Stimulated activated CD8-positive, alpha-beta memory T cell treated with anti-CD3 and anti-CD28 coated beads, Interleukin-15, amount 100 ng/mL, for 1 hour (primary cell): ENCODE measurements around the gene GTF2F2.
"Not testable (repeated sequence)": the region's sequence is repeated elsewhere in the genome, so short reads cannot be mapped to it uniquely, and the experiment has no call there.

ENCODE experiments used
- DNase-seq: peaks from one replicate; pipeline ENCODE4 v3.0.0-alpha.2; 2020; ENCODE audit warnings: low read depth

GTF2F2 gene

DNA sequence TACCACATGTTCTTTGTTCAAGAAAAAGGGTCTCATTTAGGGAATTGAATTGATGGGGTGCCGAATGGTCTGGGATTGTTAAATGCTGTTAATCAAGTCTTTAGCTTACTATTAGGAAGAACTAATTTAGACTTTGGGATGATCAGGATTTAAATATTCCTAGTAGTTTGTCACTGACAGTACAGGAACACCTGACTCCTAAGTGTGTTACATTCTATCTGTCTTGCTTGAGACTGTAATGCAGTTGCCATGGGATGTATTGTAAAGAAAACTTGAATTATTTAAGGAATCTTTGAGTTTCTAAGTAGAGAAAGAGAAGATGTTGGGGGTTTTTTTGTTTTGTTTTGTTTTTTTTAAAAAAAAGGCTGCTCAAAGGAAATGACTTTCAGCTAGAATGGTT lies 98.4 kb downstream of the GTF2F2 start:
- no peak for DNase-seq

DNA sequence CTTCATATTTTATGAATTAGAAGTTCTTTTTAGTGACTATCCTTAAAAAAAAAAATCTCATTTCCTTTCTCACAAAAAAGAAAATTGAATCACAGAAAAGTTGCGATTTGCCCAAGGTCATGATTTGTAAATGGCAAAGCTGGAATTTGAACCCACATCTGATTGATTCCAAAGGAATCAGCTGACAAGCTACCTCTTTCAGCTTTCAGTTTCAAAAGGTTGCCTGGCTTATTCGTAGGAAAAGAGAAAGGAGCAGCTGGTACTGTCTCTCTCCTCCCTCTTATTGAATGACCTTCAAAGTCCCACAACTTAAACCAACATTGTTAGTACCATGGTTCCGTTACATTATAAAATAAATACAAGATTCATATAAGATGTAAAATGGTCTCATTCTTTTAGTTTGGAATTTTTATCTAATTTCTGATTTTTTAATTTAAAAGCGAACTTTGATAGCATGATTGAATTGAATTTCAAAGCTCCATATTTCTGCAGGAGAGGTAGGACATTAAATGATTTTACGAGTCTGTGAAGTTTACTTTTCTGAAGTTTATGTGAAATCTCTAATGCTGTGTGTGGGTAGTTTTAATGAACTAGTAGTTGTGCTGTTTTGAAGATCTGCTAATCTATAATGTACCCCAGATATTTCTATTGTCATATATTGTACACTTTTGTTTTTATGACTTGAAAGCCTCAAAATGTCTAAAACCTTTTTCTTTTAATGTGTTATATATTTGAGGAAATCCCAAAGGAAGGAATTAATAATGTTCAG lies 99.0 kb downstream of the GTF2F2 start:
- no peak for DNase-seq

DNA sequence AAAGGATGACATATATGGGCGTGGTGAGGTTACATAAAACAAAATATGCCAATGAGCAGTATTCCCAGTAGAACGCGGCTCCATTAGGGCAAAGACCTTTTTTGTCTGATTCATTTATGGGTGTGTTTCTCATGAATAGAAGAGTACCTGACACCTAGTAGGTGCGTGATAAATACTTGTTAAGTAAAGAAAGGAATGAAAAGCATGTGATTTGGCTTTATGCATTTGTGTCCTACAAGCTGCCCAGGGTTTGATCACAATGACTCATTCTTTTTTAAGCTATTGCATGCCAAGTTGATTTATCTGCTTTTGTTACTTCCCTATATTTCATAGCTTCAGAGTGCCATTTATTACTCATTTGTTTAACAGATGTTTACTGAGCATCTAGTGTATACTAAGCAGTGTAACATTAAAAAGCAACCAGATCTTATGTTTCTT lies 99.6 kb downstream of the GTF2F2 start:
- no peak for DNase-seq

DNA sequence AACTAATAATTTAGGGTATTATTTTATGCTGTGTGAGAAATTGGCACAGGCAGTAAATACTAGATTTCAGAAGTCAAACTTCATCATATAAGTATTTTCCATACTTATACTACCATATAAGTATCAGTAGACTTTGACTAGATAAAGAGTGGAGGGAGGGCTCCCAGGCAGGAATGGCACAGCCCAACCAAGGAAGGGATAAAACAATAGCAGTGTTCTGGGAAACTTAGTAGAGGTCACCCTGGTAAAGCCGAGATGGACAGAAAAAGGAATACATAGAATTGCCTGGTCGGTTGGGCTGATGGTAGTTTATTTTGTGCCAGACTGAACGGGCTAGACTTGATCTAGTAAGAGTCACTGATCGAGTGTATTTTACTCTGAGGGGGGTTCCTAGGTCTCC lies 100.1 kb downstream of the GTF2F2 start:
- no peak for DNase-seq

DNA sequence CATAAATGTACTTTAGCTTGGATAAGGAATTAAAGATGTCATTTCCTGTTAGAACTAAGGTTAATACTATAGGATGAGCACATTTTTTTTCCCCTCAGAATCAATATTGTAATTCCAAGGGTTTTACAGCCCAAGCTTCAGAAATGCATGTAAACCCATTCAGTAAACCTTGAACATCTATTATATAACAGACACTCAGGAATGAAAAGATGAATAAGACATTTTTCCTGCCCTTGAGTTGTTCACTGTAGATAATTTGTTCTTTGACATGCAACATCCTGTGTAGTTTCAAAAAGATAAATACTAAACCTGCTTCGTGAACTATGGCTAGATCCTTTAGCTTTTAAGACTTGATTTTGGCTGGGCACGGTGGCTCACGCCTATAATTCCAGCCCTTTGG lies 102.2 kb downstream of the GTF2F2 start:
- no peak for DNase-seq

DNA sequence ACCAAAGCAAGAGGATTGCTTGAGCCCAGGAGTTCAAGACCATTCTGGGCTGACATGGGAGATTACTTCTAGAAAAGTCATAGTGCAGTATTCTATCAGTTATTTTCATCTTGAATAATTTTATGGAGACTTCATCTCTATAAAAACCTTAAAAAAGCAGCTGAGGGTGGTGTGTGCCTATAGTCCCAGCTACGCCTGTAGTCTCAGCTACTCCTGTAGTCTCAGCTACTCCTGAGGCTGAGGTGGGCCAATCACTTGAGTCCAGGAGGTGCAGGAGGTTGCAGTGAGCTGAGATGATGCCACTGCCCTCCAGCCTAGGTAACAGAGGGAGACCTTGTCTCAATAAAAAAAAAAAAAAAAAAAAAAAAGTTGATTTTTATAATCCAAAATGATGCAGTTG lies 102.6 kb downstream of the GTF2F2 start:
- no peak for DNase-seq

DNA sequence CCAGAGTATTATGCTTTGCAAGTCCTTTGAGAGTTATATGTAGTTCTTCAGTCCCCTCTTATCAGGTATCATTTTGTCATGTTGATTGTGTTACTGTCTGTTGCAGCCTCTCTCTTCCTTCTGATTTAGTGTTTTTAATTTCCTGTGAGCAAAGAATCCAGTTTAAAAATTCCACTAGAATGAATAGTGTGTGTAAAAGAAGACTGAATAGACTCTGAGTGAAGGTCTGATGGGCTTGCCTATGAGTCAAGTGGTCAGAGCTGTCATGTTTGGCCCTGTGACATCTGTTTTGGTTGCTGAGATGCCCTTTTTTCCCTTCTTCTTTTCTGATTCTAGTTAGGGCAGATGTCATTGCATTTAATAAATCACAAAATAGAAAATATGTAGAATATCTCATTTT lies 103.9 kb downstream of the GTF2F2 start:
- no peak for DNase-seq

DNA sequence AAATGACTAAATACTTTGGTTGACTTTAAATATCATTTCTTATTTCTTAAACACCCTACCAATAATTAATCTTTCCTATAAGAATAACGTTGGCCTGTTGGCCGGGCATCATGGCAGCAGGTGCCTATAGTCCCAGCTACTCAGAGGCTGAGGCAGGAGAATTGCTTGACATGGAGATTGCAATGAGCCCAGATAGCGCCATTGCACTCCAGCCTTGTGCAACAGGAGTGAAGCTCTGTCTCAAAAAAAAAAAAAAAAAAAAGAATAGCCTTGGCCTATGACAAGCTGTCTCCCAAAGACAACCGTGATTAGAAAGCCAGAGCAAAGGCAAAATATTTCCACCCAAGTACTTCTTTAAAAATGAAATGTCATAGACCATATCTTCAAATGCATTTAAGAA lies 105.1 kb downstream of the GTF2F2 start:
- DNase-seq: no peak

DNA sequence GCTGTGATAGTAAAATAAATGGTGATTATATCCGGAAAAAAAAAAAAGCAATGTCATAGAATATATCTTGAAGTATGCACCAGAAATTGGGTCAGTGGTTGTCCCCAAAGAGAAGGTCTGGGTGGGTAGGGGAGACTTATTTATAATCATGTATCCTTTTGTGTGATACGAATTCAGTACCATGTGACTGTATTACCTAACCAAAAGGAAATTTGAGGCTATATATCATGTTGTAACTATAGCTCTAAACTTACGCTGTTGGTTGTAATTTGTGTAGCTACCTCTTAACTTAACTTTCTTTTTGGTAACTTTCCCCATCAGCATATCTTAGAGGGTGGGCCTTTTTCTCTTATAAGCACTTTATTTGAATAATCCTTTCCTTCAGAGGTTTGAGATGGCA lies 105.7 kb downstream of the GTF2F2 start:
- DNase-seq: no peak

DNA sequence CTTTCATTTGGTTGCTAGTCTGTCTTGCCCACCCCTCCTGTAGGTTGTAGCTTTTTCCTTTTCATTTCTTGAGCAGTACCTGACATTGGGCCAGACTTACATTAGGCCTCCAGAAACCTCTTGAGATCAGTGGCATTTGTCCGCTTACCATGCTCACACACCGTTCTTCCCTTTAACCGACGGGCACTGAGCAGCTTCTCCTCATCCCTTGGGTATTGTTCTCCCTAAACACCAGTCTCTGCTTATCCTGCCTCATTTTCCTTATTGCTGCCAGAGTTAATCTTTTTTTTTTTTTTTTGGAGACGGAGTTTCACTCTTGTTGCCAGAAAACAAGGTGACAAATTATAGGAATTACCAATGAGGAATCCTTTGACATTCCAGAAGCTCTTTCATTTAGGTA lies 107.7 kb downstream of the GTF2F2 start:
- DNase-seq: no peak

DNA sequence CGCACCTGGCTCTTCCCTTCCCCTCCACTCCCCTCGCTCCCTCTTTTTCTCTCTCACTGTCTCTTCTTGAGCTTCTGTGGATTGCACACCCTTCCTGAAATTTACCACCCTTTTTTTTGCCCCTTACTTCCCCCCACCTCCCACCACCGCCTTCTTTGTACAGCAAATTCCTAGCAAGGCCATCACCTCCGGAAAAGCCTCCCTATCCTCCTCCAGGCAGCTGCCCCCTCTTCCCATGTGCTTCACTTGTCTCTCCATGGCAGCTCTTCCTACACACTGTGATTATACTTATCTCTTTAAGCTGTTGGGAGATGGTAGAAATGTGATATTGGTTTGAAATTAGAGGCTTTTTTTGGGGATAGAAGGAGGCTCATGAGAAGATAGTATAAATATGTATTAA lies 108.9 kb downstream of the GTF2F2 start:
- no peak for DNase-seq

DNA sequence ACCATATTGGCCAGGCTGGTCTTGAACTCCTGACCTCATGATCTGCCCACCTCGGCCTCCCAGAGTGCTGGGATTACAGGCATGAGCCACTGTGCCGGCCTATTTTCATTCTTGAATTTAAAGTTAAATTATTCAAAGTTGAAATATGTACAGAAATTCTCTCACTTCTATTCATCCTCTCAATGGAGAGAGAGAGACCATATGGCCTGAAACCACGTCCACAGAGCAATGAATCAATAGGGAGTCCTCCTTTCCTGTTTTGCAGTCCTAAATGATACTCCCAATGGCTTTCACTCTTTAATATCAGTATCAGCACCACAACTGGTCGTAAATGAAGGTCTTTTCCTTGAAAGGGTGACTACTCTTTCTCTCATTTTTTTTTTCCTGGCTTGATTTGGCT lies 111.0 kb downstream of the GTF2F2 start:
- DNase-seq: no peak

DNA sequence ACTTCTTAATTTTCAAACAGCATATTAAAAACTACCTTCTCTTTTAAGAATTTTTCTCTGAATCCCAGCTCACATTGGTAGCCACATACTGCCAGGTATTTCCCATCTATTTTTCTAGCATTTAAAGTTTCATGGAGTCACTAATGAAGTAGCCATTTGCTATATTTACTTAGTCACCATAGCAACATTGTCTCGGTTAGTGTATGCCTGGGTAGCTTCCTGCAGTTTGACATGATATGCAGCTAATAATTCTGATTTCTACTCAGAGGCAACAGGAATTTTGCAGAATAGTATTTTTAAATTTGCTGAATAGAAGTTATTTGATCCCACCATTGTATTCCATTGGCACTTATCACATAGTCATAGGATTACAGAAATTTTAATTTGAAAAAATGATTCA lies 111.4 kb downstream of the GTF2F2 start:
- DNase-seq: no peak

DNA sequence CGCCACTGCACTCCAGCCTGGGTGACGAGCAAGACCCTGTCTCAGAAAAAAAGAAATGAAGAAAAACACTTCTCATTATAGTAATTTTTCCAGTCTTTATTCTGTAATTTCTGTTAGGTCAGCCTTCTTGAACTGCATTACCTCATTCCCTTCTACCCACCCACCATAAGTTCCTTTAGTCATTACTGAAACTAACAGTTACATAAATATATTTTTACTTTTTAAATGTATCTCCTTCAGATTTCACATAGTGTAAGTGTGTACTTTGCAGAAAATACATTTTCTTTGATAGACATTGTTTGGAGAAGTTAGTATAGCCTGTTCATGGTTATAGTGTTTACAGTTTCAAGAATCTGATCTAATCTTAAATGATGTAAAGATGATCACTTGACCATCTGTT lies 112.3 kb downstream of the GTF2F2 start:
- DNase-seq: no peak

DNA sequence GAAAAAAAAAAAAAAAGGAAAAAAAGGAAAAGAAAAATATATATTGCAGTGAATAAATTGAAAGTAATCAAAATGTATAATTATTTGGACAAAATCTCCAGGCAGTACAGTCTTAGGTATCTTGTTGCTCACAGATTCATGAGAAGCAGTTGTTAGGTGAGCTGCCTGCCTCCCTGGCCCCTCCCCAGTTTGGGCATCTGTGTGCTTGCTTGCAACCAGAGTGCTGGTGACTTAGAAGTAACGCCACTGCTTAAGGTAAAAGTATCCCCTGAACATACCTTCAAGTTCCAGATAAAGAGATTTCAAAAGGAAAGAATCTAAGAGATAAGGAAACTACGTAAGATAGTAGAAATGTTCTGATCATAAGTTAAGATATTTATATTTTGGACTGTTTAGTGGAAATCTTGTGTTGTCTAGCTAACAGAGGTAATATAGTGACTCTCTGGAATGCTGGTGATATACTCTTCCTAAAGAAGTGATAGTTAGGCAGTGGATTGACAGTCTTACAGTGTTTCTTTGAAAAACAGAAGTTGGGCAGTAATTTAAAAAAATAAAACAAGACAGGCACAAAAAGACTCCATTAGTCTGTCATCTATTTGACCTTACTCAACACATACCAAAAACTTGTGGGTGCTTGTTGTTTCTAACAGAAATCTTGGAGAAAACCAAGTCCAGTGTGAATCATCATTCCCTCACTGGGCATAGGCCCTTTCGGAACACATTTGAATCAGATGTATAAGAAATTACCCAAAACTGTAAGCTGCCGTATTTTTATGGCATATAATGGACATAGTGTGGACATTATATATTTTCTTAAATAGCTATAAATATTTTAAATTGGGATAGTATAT lies 118.9 kb downstream of the GTF2F2 start:
- no peak for DNase-seq

DNA sequence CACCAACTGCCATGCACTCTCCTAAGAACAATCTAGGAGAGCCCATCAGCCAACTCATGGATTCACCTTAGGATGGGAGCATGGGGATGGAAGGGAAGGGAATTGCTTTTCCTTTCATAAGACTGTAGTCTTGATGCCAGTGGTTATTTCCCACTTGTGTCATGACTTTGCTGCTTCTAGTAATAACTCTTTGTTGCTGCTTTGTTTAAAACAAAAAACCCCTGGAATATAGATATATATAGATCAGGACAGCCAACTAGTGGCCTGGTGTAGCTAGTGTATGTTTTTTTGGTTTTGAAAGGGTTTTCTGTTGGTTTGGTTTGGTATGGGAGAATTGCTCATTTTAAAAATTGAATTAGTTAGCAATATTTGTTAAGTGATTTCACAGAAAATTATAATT lies 119.8 kb downstream of the GTF2F2 start:
- no peak for DNase-seq

DNA sequence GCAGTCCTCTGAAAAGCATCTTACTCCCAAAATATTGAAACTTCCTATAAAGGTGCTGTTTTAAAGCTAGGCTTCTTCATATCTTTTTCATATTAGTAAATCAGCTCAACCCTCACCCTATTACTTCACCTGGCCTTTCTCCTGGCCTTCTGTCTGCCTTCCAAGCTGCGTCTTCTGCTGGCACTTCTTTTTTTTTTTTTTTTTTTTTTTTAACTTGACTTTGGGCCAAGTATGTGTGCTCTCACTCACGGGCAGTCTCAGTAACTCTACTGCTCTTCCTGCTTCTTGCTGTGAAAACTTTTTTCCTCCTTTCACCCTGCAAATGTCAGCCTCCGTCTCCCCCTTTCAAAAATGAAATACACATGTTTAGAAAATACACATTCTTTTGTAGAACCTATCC lies 121.8 kb downstream of the GTF2F2 start:
- no peak for DNase-seq

DNA sequence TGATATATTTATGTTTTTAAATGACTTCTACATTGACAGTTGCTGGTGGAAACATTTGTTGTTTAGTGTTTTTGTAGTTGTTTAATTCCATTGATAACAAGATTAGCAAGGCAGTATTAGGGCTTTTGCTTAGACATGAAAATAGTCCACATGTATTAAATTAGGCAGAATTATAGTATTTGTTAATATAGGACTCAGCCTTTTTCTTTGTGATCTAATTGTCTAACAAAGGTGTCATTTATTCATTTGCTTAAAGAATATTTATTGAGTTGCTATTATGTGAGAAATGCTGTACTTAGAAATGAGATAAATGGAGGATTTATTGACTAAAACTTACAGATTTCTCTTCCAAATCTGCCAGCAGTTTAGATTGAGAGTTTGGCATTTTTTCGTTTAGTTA lies 122.2 kb downstream of the GTF2F2 start:
- no peak for DNase-seq

DNA sequence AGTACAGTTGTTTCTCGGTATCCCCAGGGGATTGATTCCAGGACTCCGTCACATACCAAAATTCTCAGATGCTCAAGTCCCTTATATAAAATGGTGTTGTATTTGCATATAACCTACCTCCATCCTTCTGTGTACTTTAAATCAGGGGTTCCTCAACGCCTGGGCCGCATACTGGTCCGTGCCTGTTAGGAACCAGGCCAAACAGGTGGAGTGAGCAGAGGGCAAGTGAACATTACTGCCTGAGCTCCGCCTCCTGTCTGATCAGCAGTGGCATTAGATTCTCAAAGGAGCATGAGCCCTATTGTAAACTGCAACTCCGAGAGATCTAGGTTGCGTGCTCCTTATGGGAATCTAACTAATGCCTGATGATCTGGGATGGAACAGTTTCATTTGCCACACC lies 122.8 kb downstream of the GTF2F2 start:
- no peak for DNase-seq

DNA sequence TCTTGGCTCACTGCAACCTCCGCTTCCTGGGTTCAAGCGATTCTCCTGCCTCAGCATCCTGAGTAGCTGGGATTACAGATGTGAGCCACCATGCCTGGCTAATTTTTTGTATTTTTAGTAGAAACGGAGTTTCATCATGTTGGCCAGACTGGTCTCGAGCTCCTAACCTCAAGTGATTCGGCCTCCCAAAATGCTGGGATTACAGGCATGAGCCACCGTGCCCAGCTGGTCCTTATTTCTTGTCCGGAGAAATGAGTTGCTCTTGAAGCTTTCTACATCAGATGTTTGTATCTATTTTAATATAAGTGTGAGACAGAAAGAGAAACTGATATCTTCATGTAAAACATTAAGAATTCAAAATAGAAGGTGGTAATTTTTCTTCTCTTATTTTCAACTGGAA lies 124.4 kb downstream of the GTF2F2 start:
- DNase-seq: not testable (repeated sequence)

DNA sequence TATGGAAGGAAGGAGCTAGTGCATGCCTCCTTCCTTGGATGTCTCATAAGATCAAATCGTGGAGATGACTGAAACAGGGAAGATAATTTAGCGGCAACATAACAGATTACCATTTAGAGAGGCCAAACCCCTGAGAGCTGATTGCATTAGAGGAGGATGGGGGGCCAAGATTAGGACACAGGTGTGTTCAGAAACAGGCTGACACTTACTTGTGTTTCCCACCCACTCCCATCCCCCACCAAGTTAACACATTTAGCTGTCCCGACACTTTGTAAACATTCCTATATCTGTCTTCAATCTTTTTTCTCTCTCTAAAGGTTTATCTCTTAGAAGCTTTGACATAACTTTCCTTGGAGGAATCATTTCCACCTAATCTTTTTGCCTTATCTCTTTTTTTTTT lies 129.4 kb downstream of the GTF2F2 start:
- no peak for DNase-seq

DNA sequence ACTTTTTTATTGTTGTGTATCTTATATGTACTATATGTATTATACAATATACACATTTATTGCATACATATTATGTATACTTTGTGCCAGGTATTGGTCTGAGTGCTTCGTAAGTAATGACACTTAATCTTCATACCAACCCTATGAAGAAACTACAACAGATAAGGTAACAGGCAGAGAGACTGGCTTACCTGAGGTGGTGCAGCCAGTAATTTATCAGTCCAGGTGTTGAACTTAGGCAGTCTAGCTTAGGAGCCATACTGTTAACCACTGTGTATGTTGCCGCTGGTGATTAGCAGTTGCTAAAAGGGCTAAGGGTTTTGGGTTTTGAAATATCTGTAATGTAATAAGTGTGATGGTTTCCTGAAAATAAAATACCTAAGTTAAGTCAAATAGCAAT lies 134.1 kb downstream of the GTF2F2 start:
- no peak for DNase-seq

DNA sequence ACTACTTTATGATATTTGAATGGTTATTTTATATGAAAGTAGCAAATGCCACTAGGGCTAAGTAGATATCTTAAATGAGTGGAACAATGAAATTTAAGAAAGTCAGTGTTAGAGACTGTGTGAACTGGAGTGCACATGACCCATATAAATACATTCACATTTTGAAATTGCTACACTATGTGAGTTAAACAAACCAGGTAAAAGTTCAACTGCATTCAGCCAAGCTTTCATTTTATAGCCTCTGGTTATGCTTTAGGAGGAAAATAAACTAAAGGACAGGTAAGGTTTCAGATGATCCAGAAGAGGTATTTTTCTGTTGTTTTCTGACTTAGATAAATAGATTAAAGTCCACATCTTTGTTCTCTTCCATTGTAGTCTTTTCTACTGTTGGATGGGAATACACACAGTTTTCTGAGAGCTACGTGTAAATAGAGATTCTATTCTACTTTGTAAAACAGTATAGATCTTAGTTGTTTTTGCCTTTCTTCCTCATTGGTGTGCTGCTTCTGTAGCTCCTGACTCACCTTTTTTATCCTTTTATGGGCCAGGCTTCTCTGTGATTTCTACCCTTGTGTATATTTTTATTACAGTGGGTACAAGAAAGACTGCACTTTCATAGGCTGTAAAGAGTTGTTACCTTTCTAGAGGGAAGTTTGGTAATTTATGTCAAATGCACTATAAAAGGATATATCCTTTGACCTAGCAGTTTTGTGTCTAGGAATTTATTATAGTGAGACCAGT lies 135.1 kb downstream of the GTF2F2 start:
- DNase-seq: no peak
